ENCODE results near the gene ZNF782. TPM values are rescaled to one million over a fixed set of nuclear protein-coding genes. Genes with fewer than 3 reads are reported as not detected.
A peak's percentile ranks its signal among the peaks of the same experiment; 100 is the strongest.

The ZNF782 gene
- total RNA-seq, 1 experiment from 2014 or later, result 4.9 TPM

DNA sequence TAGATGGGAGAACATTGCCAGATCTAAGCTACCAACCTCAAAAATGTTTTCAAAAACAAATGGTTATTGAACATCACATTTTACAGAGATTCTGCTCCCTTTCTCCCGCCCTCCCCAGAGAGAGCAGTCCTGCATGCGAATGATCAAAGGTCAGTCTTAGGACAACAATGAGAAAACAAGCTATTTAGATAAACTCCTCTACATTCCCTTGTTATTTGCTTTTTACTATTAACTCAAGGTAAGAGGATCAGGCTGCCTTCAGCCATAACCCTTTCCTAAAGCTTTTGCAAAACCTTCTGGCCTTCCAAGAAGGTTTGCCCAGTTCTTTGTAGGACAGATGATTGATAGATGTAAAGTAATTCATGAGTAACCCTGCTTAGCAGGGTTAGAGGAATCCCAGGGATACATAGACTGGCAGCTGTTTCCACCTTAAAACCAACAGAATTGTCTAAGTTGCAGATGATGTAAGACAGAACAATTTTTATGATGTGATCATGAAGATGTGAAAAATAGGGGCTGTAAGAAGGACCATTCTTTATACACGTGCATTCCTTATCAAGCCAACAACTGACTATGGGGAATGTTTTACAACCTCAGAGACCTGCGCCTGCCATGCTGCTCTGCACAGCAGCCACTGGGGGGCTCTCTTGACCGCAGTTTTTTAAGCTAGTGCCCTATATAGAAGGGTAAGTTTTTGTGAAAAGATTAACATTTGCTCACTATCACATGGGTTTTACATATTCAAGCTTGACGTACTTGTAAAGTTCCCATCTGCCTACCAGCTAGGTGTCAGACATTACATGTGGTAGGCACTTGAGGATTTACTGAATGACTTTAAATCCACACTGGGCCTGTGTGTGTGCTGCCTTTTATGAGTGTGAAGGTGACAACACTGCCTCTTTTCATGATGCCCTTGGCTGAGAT lies 2.3 kb upstream of the ZNF782 start:
- no peak overlapping the region for H3K23ac ChIP-seq (ENCODE audit: insufficient read length, low read depth, low read length)
- no peaks in the 10 kb centered on the region; a peak in 1 of 5 replicates for H3K9me3 Mint-ChIP-seq
- no peak overlapping the region for H2BK12ac ChIP-seq (ENCODE audit: insufficient read length, low read depth, low read length)
- no peaks in the 10 kb centered on the region for H3K9me3 ChIP-seq (ENCODE audit: control insufficient read depth, low read depth, low read length)
- peaks cover 0 to 9% (median 7%) of the 10 kb centered on the region in 3 experiments; a peak in 4 of 7 replicates for H3K36me3 Mint-ChIP-seq (ENCODE audit: insufficient read depth in 1 of 3, low read depth in 3 of 3)
- WGBS (ENCODE audit: extremely low coverage, insufficient read length, low lambda C conversion rate), result no CpG with 5 or more reads among the region's 6 CpGs
- H3K4ac ChIP-seq (ENCODE audit: low read depth, low read length), result no peak overlapping the region
- no peaks in the 10 kb centered on the region for H3K79me2 ChIP-seq (ENCODE audit: insufficient read depth, low read length)
- no peak overlapping the region for H2BK5ac ChIP-seq (ENCODE audit: insufficient read length, low read length)
- H3T11ph ChIP-seq (ENCODE audit: low read length), result no peak overlapping the region
- H2AFZ ChIP-seq (ENCODE audit: low read length), result no peak overlapping the region
- H3K4me3 Mint-ChIP-seq, result no peak overlapping the region
- H2BK15ac ChIP-seq (ENCODE audit: low read depth, low read length), result no peak overlapping the region
- no peak overlapping the region for H4K91ac ChIP-seq (ENCODE audit: insufficient read length, low read depth, low read length)
- no peak overlapping the region for H3K27ac Mint-ChIP-seq
- peaks cover 52 to 56% of the 10 kb centered on the region in 2 experiments for H3K4me1 Mint-ChIP-seq
- H2AK5ac ChIP-seq (ENCODE audit: insufficient read length, low read length), result no peak overlapping the region
- peaks cover 11% of the 10 kb centered on the region for H3K23me2 ChIP-seq (ENCODE audit: insufficient read length, low read depth, low read length, poor library complexity, severe bottlenecking)
- no peaks in the 10 kb centered on the region; the same call in 1 of the 2 replicates for H3K4me1 ChIP-seq (ENCODE audit: insufficient read depth, low read length)
- no peak overlapping the region for H3K18ac ChIP-seq (ENCODE audit: insufficient read length, low read depth, low read length)
- peak; percentile 71 for DNase-seq
- no peak overlapping the region for H2BK20ac ChIP-seq (ENCODE audit: low read depth, low read length, poor library complexity, severe bottlenecking)
- H4K5ac ChIP-seq (ENCODE audit: insufficient read length, low read depth, low read length), result no peak overlapping the region
- no peak overlapping the region for H3K27ac ChIP-seq (ENCODE audit: insufficient read length, low read depth, low read length)
- H3K4me2 ChIP-seq (ENCODE audit: insufficient read depth, insufficient read length, low read length), result no peak overlapping the region
- no peak overlapping the region for H3K56ac ChIP-seq (ENCODE audit: insufficient read length, low read depth, low read length)
- H3K27me3 Mint-ChIP-seq (ENCODE audit: low read depth), result peaks cover 5% of the 10 kb centered on the region
- no peak overlapping the region for H4K8ac ChIP-seq (replicated peaks; ENCODE audit: insufficient read length, low read depth, low read length)
- H4K20me1 ChIP-seq (ENCODE audit: control insufficient read depth, insufficient read depth, insufficient read length), result no peaks in the 10 kb centered on the region
- TF ChIP-seq, protein P1, sequence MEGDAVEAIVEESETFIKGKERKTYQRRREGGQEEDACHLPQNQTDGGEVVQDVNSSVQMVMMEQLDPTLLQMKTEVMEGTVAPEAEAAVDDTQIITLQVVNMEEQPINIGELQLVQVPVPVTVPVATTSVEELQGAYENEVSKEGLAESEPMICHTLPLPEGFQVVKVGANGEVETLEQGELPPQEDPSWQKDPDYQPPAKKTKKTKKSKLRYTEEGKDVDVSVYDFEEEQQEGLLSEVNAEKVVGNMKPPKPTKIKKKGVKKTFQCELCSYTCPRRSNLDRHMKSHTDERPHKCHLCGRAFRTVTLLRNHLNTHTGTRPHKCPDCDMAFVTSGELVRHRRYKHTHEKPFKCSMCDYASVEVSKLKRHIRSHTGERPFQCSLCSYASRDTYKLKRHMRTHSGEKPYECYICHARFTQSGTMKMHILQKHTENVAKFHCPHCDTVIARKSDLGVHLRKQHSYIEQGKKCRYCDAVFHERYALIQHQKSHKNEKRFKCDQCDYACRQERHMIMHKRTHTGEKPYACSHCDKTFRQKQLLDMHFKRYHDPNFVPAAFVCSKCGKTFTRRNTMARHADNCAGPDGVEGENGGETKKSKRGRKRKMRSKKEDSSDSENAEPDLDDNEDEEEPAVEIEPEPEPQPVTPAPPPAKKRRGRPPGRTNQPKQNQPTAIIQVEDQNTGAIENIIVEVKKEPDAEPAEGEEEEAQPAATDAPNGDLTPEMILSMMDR (conservative IDR thresholded peaks at IDR 0.05), result peak; percentile 99
- no peak overlapping the region for H3K14ac ChIP-seq (ENCODE audit: insufficient read depth, low read length)
- no peak overlapping the region for H2BK120ac ChIP-seq (ENCODE audit: low read depth, low read length, poor library complexity, severe bottlenecking)
- no peaks in the 10 kb centered on the region for H3K27me3 ChIP-seq (ENCODE audit: insufficient read depth, low read length)
- no peak overlapping the region for H3K9ac ChIP-seq (ENCODE audit: extremely low read depth, insufficient read length, low read length)
- H3K79me1 ChIP-seq (ENCODE audit: insufficient read depth, low read depth, low read length, poor library complexity, severe bottlenecking), result no peaks in the 10 kb centered on the region
